Measurements from ENCODE around the gene FGF21. TPM values are rescaled to one million over a fixed set of nuclear protein-coding genes. Genes with fewer than 3 reads are reported as not detected.
"Not testable (repeated sequence)": the region's sequence is repeated elsewhere in the genome, so short reads cannot be mapped to it uniquely, and the experiment has no call there.

Gene FGF21
- not detected in 2 replicates for total RNA-seq (2012; rRNA removed)

GRCh38 chr19:48755084-48755641 is at the start of gene FGF21:
Gene FGF21, plus strand, starts transcription at chr19:48755524. Its CDS starts 713 bp downstream, at chr19:48756237.
- H3K9ac ChIP-seq (ENCODE audit: low read depth, low read length) = no peak within 1 kb of the TSS
- H3K4me3 ChIP-seq (ENCODE audit: low read length) = no peak within 1 kb of the TSS
- H3K36me3 ChIP-seq (ENCODE audit: insufficient read depth, low read length) = no peaks in the 10 kb centered on the region
- H3K27me3 ChIP-seq (ENCODE audit: control insufficient read depth, insufficient read depth, low read length) = peaks cover 32% of the 10 kb centered on the region
- H3K4me2 ChIP-seq (ENCODE audit: low read length) = no peak within 1 kb of the TSS
- no peaks in the 10 kb centered on the region for H3K9me3 ChIP-seq (replicated peaks; ENCODE audit: low read length)
- peaks cover 7% of the 10 kb centered on the region for H3K4me1 ChIP-seq (ENCODE audit: control insufficient read depth, insufficient read depth, low read length)

- Histone ChIP-seq H3K36me3 (ENCODE audit: insufficient read depth, low read length) (no peaks in the 10 kb centered on the region), H3K9ac (ENCODE audit: low read depth, low read length) (no peak overlapping the region), H3K4me3 (ENCODE audit: low read length) (no peak overlapping the region), H3K4me1 (ENCODE audit: control insufficient read depth, insufficient read depth, low read length) (peaks cover 6% of the 10 kb centered on the region), H3K9me3 (replicated peaks; ENCODE audit: low read length) (no peaks in the 10 kb centered on the region), H3K4me2 (ENCODE audit: low read length) (no peak overlapping the region), H3K27me3 (ENCODE audit: control insufficient read depth, insufficient read depth, low read length) (no peaks in the 10 kb centered on the region)
These were observed 46.9 kb upstream of the FGF21 start for GRCh38 chr19:48708471-48708870.

- Histone ChIP-seq H3K9me3 (replicated peaks; ENCODE audit: low read length) (no peaks in the 10 kb centered on the region), H3K4me3 (ENCODE audit: low read length) (no peak overlapping the region), H3K9ac (ENCODE audit: low read depth, low read length) (no peak overlapping the region), H3K4me1 (ENCODE audit: control insufficient read depth, insufficient read depth, low read length) (peaks cover 23% of the 10 kb centered on the region), H3K27me3 (ENCODE audit: control insufficient read depth, insufficient read depth, low read length) (no peaks in the 10 kb centered on the region), H3K4me2 (ENCODE audit: low read length) (no peak overlapping the region), H3K36me3 (ENCODE audit: insufficient read depth, low read length) (no peaks in the 10 kb centered on the region)
These were observed 44.1 kb upstream of the FGF21 start for GRCh38 chr19:48711106-48711662.

GRCh38 chr19:48713041-48713863 is 42.1 kb upstream of the FGF21 start:
- peak overlapping the region; percentile 93 for H3K4me2 ChIP-seq (ENCODE audit: low read length)
- peak overlapping the region; percentile 81 for H3K4me3 ChIP-seq (ENCODE audit: low read length)
- peaks cover 33% of the 10 kb centered on the region for H3K4me1 ChIP-seq (ENCODE audit: control insufficient read depth, insufficient read depth, low read length)
- H3K9me3 ChIP-seq (replicated peaks; ENCODE audit: low read length) = no peaks in the 10 kb centered on the region
- no peaks in the 10 kb centered on the region for H3K36me3 ChIP-seq (ENCODE audit: insufficient read depth, low read length)
- no peaks in the 10 kb centered on the region for H3K27me3 ChIP-seq (ENCODE audit: control insufficient read depth, insufficient read depth, low read length)
- H3K9ac ChIP-seq (ENCODE audit: low read depth, low read length) = peak overlapping the region; percentile 76

- Histone ChIP-seq H3K36me3 (ENCODE audit: insufficient read depth, low read length) (no peaks in the 10 kb centered on the region), H3K4me3 (ENCODE audit: low read length) (peak overlapping the region; percentile 81), H3K9me3 (replicated peaks; ENCODE audit: low read length) (no peaks in the 10 kb centered on the region), H3K9ac (ENCODE audit: low read depth, low read length) (peak overlapping the region; percentile 81), H3K4me1 (ENCODE audit: control insufficient read depth, insufficient read depth, low read length) (peaks cover 33% of the 10 kb centered on the region), H3K4me2 (ENCODE audit: low read length) (peak overlapping the region; percentile 93), H3K27me3 (ENCODE audit: control insufficient read depth, insufficient read depth, low read length) (no peaks in the 10 kb centered on the region)
These were observed 41.2 kb upstream of the FGF21 start for GRCh38 chr19:48713864-48714755.

- peak overlapping the region; percentile 91 for H3K4me2 ChIP-seq (ENCODE audit: low read length)
- no peaks in the 10 kb centered on the region for H3K27me3 ChIP-seq (ENCODE audit: control insufficient read depth, insufficient read depth, low read length)
- no peaks in the 10 kb centered on the region for H3K36me3 ChIP-seq (ENCODE audit: insufficient read depth, low read length)
- H3K9ac ChIP-seq (ENCODE audit: low read depth, low read length) = peak overlapping the region; percentile 81
- peaks cover 34% of the 10 kb centered on the region for H3K4me1 ChIP-seq (ENCODE audit: control insufficient read depth, insufficient read depth, low read length)
- no peaks in the 10 kb centered on the region for H3K9me3 ChIP-seq (replicated peaks; ENCODE audit: low read length)
- peak overlapping the region; percentile 77 for H3K4me3 ChIP-seq (ENCODE audit: low read length)
These were observed 40.3 kb upstream of the FGF21 start for GRCh38 chr19:48714759-48715675.

- H3K4me3 ChIP-seq (ENCODE audit: low read length) = peak overlapping the region; percentile 77
- H3K4me1 ChIP-seq (ENCODE audit: control insufficient read depth, insufficient read depth, low read length) = peaks cover 39% of the 10 kb centered on the region
- no peaks in the 10 kb centered on the region for H3K9me3 ChIP-seq (replicated peaks; ENCODE audit: low read length)
- peak overlapping the region; percentile 91 for H3K4me2 ChIP-seq (ENCODE audit: low read length)
- H3K9ac ChIP-seq (ENCODE audit: low read depth, low read length) = peak overlapping the region; percentile 81
- no peaks in the 10 kb centered on the region for H3K27me3 ChIP-seq (ENCODE audit: control insufficient read depth, insufficient read depth, low read length)
- no peaks in the 10 kb centered on the region for H3K36me3 ChIP-seq (ENCODE audit: insufficient read depth, low read length)
These were observed 39.6 kb upstream of the FGF21 start for GRCh38 chr19:48715681-48716171.

GRCh38 chr19:48716562-48717291 is 38.6 kb upstream of the FGF21 start:
- Histone ChIP-seq H3K9ac (ENCODE audit: low read depth, low read length) (peak overlapping the region; percentile 12), H3K9me3 (replicated peaks; ENCODE audit: low read length) (no peaks in the 10 kb centered on the region), H3K36me3 (ENCODE audit: insufficient read depth, low read length) (no peaks in the 10 kb centered on the region), H3K4me1 (ENCODE audit: control insufficient read depth, insufficient read depth, low read length) (peaks cover 42% of the 10 kb centered on the region), H3K4me3 (ENCODE audit: low read length) (peak overlapping the region; percentile 54), H3K4me2 (ENCODE audit: low read length) (peak overlapping the region; percentile 91), H3K27me3 (ENCODE audit: control insufficient read depth, insufficient read depth, low read length) (no peaks in the 10 kb centered on the region)

- peaks cover 40% of the 10 kb centered on the region for H3K4me1 ChIP-seq (ENCODE audit: control insufficient read depth, insufficient read depth, low read length)
- H3K4me3 ChIP-seq (ENCODE audit: low read length); H3K9ac ChIP-seq (ENCODE audit: low read depth, low read length); H3K4me2 ChIP-seq (ENCODE audit: low read length); H3K27me3 ChIP-seq (ENCODE audit: control insufficient read depth, insufficient read depth, low read length); H3K9me3 ChIP-seq (replicated peaks; ENCODE audit: low read length); H3K36me3 ChIP-seq (ENCODE audit: insufficient read depth, low read length): not testable (repeated sequence)
These were observed 37.2 kb upstream of the FGF21 start for GRCh38 chr19:48718106-48718505.

GRCh38 chr19:48718711-48719231 is 36.6 kb upstream of the FGF21 start:
- Histone ChIP-seq H3K4me3 (ENCODE audit: low read length) (no peak overlapping the region), H3K4me2 (ENCODE audit: low read length) (no peak overlapping the region), H3K36me3 (ENCODE audit: insufficient read depth, low read length) (no peaks in the 10 kb centered on the region), H3K9ac (ENCODE audit: low read depth, low read length) (no peak overlapping the region), H3K9me3 (replicated peaks; ENCODE audit: low read length) (no peaks in the 10 kb centered on the region), H3K4me1 (ENCODE audit: control insufficient read depth, insufficient read depth, low read length) (peaks cover 36% of the 10 kb centered on the region), H3K27me3 (ENCODE audit: control insufficient read depth, insufficient read depth, low read length) (no peaks in the 10 kb centered on the region)
